HCT116 (cell line): ENCODE measurements around the gene TOX2. TPM values are rescaled to one million over a fixed set of nuclear protein-coding genes. Genes with fewer than 3 reads are reported as not detected.

ENCODE experiments used
- ATAC-seq: fragments of 200-7000 bp; cut with Tn5 transposase; 2 replicates; pipeline ENCODE4 v1.9.1; 2020; ENCODE audit warnings: mild to moderate bottlenecking, moderate library complexity
- BruUV-seq: library from RNA; stranded (reverse); fragments of 400-500 nt; replicated peaks from 2 replicates; lab custom pipeline; 2021; lab: Mats Ljungman, UMichigan
- CTCF ChIA-PET: fragments of 300-600 bp; sonication (Branson Sonifier 250); formaldehyde crosslinking; loops from one replicate; lab custom pipeline; 2021; ENCODE audit warnings: antibody characterized with exemption; lab: Charles Lee
- POLR2A ChIA-PET: fragments of 300-600, 350-600 bp; sonication (Branson Sonifier 250); formaldehyde crosslinking; loops from one replicate; lab custom pipeline; 2021; ENCODE audit warnings: antibody characterized with exemption; lab: Charles Lee
- RAD21 ChIA-PET, 2 experiments: fragments of 300-600 bp; sonication (Branson Sonifier 250); formaldehyde crosslinking; loops; one replicate each; lab custom pipeline; 2023; ENCODE audit warnings: low total read pairs in 2 of 2; ENCODE audit not compliant: uncharacterized antibody in 2 of 2, unreplicated experiment in 2 of 2, low non-redundant PET in 1 of 2; lab: Charles Lee
- DNase-seq: peaks from one replicate; pipeline ENCODE4 v3.0.0-alpha.2; 2010; ENCODE audit warnings: low read depth, low spot score
- H2AFZ ChIP-seq: fragments of 200-600 bp; shearing (Covaris generic), sonication (generic); 2 replicates; pipeline ENCODE4 v1.6.1; 2017; ENCODE audit warnings: low read depth, mixed run types, mixed read lengths, antibody characterized with exemption, low read length; ENCODE audit not compliant: poor library complexity, severe bottlenecking
- H3K27ac ChIP-seq: 2 replicates; pipeline ENCODE4 v1.5.1; 2012; ENCODE audit warnings: low read depth, low read length
- H3K27me3 ChIP-seq: fragments of 200-600 bp; sonication (generic); 2 replicates; pipeline ENCODE4 v1.6.1; 2016; ENCODE audit warnings: mixed run types, low read length, mixed read lengths; ENCODE audit not compliant: insufficient read depth
- H3K36me3 ChIP-seq, 2 experiments: fragments of 200-500 bp in 1 of 2; fragments of 200-600 bp in 1 of 2; sonication (Bioruptor generic) in 1 of 2; sonication (generic) in 1 of 2; 2 replicates each; pipeline versions ENCODE4 v1.5.1 to v1.6.1; 2014 to 2016; ENCODE audit warnings: low read length in 2 of 2, inconsistent platforms in 1 of 2, mixed read lengths in 1 of 2, mixed run types in 1 of 2; ENCODE audit not compliant: insufficient read depth in 2 of 2, control insufficient read depth in 1 of 2
- H3K4me1 ChIP-seq, 2 experiments: fragments of 200-600 bp in 1 of 2; sonication (generic) in 1 of 2; 2 replicates each; pipeline versions ENCODE4 v1.5.1 to v1.6.1; 2012 to 2017; ENCODE audit warnings: low read length in 2 of 2, inconsistent platforms in 1 of 2, mild to moderate bottlenecking in 1 of 2, mixed read lengths in 1 of 2, mixed run types in 1 of 2, moderate library complexity in 1 of 2; ENCODE audit not compliant: insufficient read depth in 2 of 2, control insufficient read depth in 1 of 2
- H3K4me2 ChIP-seq: fragments of 200-600 bp; sonication (generic); 2 replicates; pipeline ENCODE4 v1.6.1; 2017; ENCODE audit warnings: mixed run types, low read length, mixed read lengths
- H3K4me3 ChIP-seq, 2 experiments: fragments of 200-600 bp in 1 of 2; sonication (generic) in 1 of 2; replicated peaks in 1 of 2; 2 replicates each; pipeline ENCODE4 v1.5.1; 2011 to 2016; ENCODE audit warnings: low read length in 2 of 2, control low read depth in 1 of 2, low read depth in 1 of 2, mild to moderate bottlenecking in 1 of 2, mixed read lengths in 1 of 2, mixed run types in 1 of 2
- H3K79me2 ChIP-seq: fragments of 200-600 bp; sonication (generic); 2 replicates; pipeline ENCODE4 v1.6.1; 2017; ENCODE audit warnings: mild to moderate bottlenecking, mixed run types, low read length, moderate library complexity, mixed read lengths; ENCODE audit not compliant: insufficient read depth
- H3K9ac ChIP-seq: fragments of 200-600 bp; sonication (generic); 2 replicates; pipeline ENCODE4 v1.6.1; 2016; ENCODE audit warnings: low read length, mixed read lengths
- H3K9me2 ChIP-seq: fragments of 200-600 bp; sonication (generic), shearing (Covaris generic); 2 replicates; pipeline ENCODE4 v1.6.1; 2017; ENCODE audit warnings: mixed run types, mild to moderate bottlenecking, moderate library complexity; ENCODE audit not compliant: insufficient read depth
- H3K9me3 ChIP-seq, 2 experiments: fragments of 200-500 bp in 1 of 2; fragments of 200-600 bp in 1 of 2; sonication (Bioruptor generic) in 1 of 2; sonication (generic) in 1 of 2; 2 replicates each; pipeline ENCODE4 v1.6.1; 2014 to 2017; ENCODE audit warnings: low read length in 2 of 2, mixed read lengths in 2 of 2, inconsistent platforms in 1 of 2, low read depth in 1 of 2, mild to moderate bottlenecking in 1 of 2, mixed run types in 1 of 2, moderate library complexity in 1 of 2; ENCODE audit not compliant: control insufficient read depth in 1 of 2, insufficient read depth in 1 of 2
- H4K20me1 ChIP-seq: fragments of 200-600 bp; sonication (generic), shearing (Covaris generic); 2 replicates; pipeline ENCODE4 v1.6.1; 2017; ENCODE audit warnings: mixed run types, mild to moderate bottlenecking, moderate library complexity; ENCODE audit not compliant: insufficient read depth
- CBX3 ChIP-seq: IDR thresholded peaks from 2 replicates; pipeline ENCODE4 v1.6.1; 2012; ENCODE audit warnings: low read depth
- CEBPB ChIP-seq: IDR thresholded peaks from 2 replicates; pipeline ENCODE4 v1.6.1; 2012; ENCODE audit warnings: low read depth
- CTCF ChIP-seq, 3 experiments: fragments of 200-600 bp in 1 of 3; sonication (generic) in 1 of 3; IDR thresholded peaks in 2 of 3; conservative IDR thresholded peaks in 1 of 3; 2 replicates each; pipeline ENCODE4 v1.5.1; 2012 to 2017; ENCODE audit warnings: low read depth in 2 of 3, low read length in 2 of 3, antibody characterized with exemption in 1 of 3, borderline replicate concordance in 1 of 3, control low read depth in 1 of 3, mild to moderate bottlenecking in 1 of 3, mixed read lengths in 1 of 3, mixed run types in 1 of 3, moderate library complexity in 1 of 3; ENCODE audit not compliant: insufficient read depth in 1 of 3
- EZH2phosphoT487 ChIP-seq: fragments of 200-600 bp; IDR thresholded peaks from 2 replicates; pipeline ENCODE4 v1.6.1; 2018; ENCODE audit warnings: antibody characterized with exemption, borderline replicate concordance
- FOSL1 ChIP-seq: IDR thresholded peaks from 2 replicates; pipeline ENCODE4 v1.6.1; 2012; ENCODE audit warnings: low read depth
- JUND ChIP-seq: IDR thresholded peaks from 2 replicates; pipeline ENCODE4 v1.6.1; 2012
- POLR2AphosphoS5 ChIP-seq: IDR thresholded peaks from 2 replicates; pipeline ENCODE4 v1.6.1; 2011; ENCODE audit warnings: mild to moderate bottlenecking, low read depth, low read length, moderate library complexity
- RAD21 ChIP-seq: IDR thresholded peaks from 2 replicates; pipeline ENCODE4 v1.6.1; 2012; ENCODE audit warnings: low read depth, mild to moderate bottlenecking
- SIN3A ChIP-seq: IDR thresholded peaks from 2 replicates; pipeline ENCODE4 v1.6.1; 2012; ENCODE audit warnings: low read depth
- SP1 ChIP-seq: IDR thresholded peaks from 2 replicates; pipeline ENCODE4 v1.6.1; 2012; ENCODE audit warnings: low read depth
- YY1 ChIP-seq: IDR thresholded peaks from 2 replicates; pipeline ENCODE4 v1.6.1; 2011; ENCODE audit warnings: low read length, low read depth, moderate library complexity, mild to moderate bottlenecking; ENCODE audit not compliant: insufficient replicate concordance; ENCODE audit errors: extremely low read depth
- ZFX ChIP-seq: fragments of 450-650 bp; IDR thresholded peaks from 2 replicates; pipeline ENCODE4 v1.6.1; 2017
- intact Hi-C: fragments of 100-400 bp; cut with micrococcal nuclease; formaldehyde crosslinking; loops from 2 replicates; pipeline ENCODE4 v1.10.0; 2022
- total RNA-seq: library from RNA; stranded (reverse); gene quantifications from one replicate; pipeline ENCODE4 v1.2.1, GENCODE V29; 2021; ENCODE audit not compliant: unreplicated experiment
- TF ChIP-seq, protein P1 (sequence below): IDR thresholded peaks from 2 replicates; pipeline ENCODE4 v1.6.1; 2012
- TF ChIP-seq, protein P2 (sequence below): IDR thresholded peaks from 2 replicates; pipeline ENCODE4 v1.6.1; 2012
- TF ChIP-seq, protein P3 (sequence below): IDR thresholded peaks from 2 replicates; pipeline ENCODE4 v1.6.1; 2011; ENCODE audit warnings: mild to moderate bottlenecking, low read length, moderate library complexity; ENCODE audit not compliant: insufficient replicate concordance; ENCODE audit errors: extremely low read depth

The TOX2 gene
- total RNA-seq, 1 experiment from 2014 or later = 39.6 TPM

- POLR2A ChIA-PET = no interaction called here
- H3K27me3 ChIP-seq = no peaks in the 10 kb centered on the region
- no peak for TF ChIP-seq SP1
- no peak for TF ChIP-seq CBX3
- TF ChIP-seq POLR2AphosphoS5 = no peak
- TF ChIP-seq JUND = no peak
- TF ChIP-seq, protein P1, sequence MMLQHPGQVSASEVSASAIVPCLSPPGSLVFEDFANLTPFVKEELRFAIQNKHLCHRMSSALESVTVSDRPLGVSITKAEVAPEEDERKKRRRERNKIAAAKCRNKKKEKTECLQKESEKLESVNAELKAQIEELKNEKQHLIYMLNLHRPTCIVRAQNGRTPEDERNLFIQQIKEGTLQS = no peak
- TF ChIP-seq FOSL1 = no peak
- TF ChIP-seq, all 23 proteins: peak for 0
- Histone ChIP-seq H3K4me3 (no peak overlapping the region), H2AFZ (no peak overlapping the region), H3K4me1 (peaks cover 13 to 26% of the 10 kb centered on the region in 2 experiments), H3K36me3 (no peaks in the 10 kb centered on the region), H3K79me2 (no peaks in the 10 kb centered on the region), H3K9ac (no peak overlapping the region), H3K4me2 (no peak overlapping the region), H3K9me3 (no peaks in the 10 kb centered on the region), H4K20me1 (no peaks in the 10 kb centered on the region), H3K27ac (no peak overlapping the region), H3K9me2 (no peaks in the 10 kb centered on the region)
- ChIA-PET CTCF (no interaction called here), RAD21 (no interaction called here)
- ATAC-seq = no peak
- intact Hi-C loops = no loop called here
- DNase-seq = no peak
- BruUV-seq = no TSS peak
Observed at GRCh38 chr20:43999848-44000247, 85.2 kb downstream of the TOX2 start.

- Histone ChIP-seq H3K4me3 (no peak overlapping the region), H3K27ac (peak overlapping the region; percentile 41), H3K4me2 (peak overlapping the region; percentile 55), H2AFZ (no peak overlapping the region), H3K9me2 (no peaks in the 10 kb centered on the region), H3K79me2 (no peaks in the 10 kb centered on the region), H3K27me3 (no peaks in the 10 kb centered on the region), H3K4me1 (peaks cover 13 to 26% of the 10 kb centered on the region in 2 experiments), H3K36me3 (no peaks in the 10 kb centered on the region), H3K9ac (no peak overlapping the region; the same call in 1 of the 2 replicates), H3K9me3 (no peaks in the 10 kb centered on the region), H4K20me1 (no peaks in the 10 kb centered on the region)
- ChIA-PET POLR2A (interaction anchor here (1.1 to 1.4 kb wide), 2 partner anchors 16 to 29 kb away, joined by 4 to 6 read pairs; no protein-coding TSS in a partner anchor), RAD21 (no interaction called here), CTCF (no interaction called here)
- ATAC-seq (peak; percentile 97), DNase-seq (peak; percentile 58)
- no TSS peak for BruUV-seq
- intact Hi-C loops = no loop called here
- TF ChIP-seq, protein P2, sequence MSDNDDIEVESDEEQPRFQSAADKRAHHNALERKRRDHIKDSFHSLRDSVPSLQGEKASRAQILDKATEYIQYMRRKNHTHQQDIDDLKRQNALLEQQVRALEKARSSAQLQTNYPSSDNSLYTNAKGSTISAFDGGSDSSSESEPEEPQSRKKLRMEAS = peak; percentile 93
- TF ChIP-seq YY1 (peak; percentile 12), CTCF (IDR thresholded peaks at IDR 0.05 in 2 of 3, conservative IDR thresholded peaks at IDR 0.05 in 1 of 3; ENCODE audit: borderline replicate concordance in 1 of 3, insufficient read depth in 1 of 3, low read depth in 2 of 3, low read length in 2 of 3) (no peak), CBX3 (0 out of 2 replicates have a peak, but pooled peaks have one; percentile 74), POLR2AphosphoS5 (no peak), RAD21 (no peak), CEBPB (no peak), SP1 (peak; percentile 71), SIN3A (no peak), ZFX (no peak), EZH2phosphoT487 (no peak)
- TF ChIP-seq, protein P3, sequence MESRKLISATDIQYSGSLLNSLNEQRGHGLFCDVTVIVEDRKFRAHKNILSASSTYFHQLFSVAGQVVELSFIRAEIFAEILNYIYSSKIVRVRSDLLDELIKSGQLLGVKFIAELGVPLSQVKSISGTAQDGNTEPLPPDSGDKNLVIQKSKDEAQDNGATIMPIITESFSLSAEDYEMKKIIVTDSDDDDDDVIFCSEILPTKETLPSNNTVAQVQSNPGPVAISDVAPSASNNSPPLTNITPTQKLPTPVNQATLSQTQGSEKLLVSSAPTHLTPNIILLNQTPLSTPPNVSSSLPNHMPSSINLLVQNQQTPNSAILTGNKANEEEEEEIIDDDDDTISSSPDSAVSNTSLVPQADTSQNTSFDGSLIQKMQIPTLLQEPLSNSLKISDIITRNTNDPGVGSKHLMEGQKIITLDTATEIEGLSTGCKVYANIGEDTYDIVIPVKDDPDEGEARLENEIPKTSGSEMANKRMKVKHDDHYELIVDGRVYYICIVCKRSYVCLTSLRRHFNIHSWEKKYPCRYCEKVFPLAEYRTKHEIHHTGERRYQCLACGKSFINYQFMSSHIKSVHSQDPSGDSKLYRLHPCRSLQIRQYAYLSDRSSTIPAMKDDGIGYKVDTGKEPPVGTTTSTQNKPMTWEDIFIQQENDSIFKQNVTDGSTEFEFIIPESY = no peak
Observed at GRCh38 chr20:44001667-44002596, 87.3 kb downstream of the TOX2 start.
